ENCODE results near the gene AGAP9. TPM values are rescaled to one million over a fixed set of nuclear protein-coding genes. Genes with fewer than 3 reads are reported as not detected.

Gene AGAP9
- total RNA-seq, 1 experiment from 2014 or later = 8.6 TPM

DNA sequence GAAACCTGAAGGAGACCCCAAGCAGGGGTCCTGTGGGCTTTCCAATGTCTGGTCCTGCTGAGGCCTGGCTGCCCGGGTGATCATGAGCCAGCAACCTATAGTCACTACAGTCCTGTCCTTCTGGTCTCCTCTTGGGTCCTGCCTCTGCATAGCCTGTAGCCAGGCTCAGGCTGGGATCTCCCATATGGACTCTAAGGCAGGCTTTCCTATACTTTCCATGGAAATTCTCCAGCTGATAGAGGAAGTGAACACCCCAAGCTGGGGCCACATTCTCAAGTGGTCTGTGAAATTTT, 66.0 kb downstream of the AGAP9 start:
- Mint-ChIP-seq H3K9me3 (no peaks in the 10 kb centered on the region), H3K4me1 (peaks cover 10 to 18% of the 10 kb centered on the region in 2 experiments), H3K4me3 (no peak overlapping the region), H3K27me3 (ENCODE audit: low read depth) (peaks cover 2% of the 10 kb centered on the region), H3K27ac (no peak overlapping the region), H3K36me3 (ENCODE audit: insufficient read depth in 1 of 3, low read depth in 3 of 3) (no peaks in the 10 kb centered on the region)
- Histone ChIP-seq H3K4me1 (ENCODE audit: insufficient read depth, low read length) (no peaks in the 10 kb centered on the region), H2BK5ac (ENCODE audit: insufficient read length, low read length) (no peak overlapping the region), H3K9me3 (ENCODE audit: control insufficient read depth, low read depth, low read length) (no peaks in the 10 kb centered on the region), H4K91ac (ENCODE audit: insufficient read length, low read depth, low read length) (no peak overlapping the region), H3K14ac (ENCODE audit: insufficient read depth, low read length) (no peak overlapping the region), H4K20me1 (ENCODE audit: control insufficient read depth, insufficient read depth, insufficient read length) (no peaks in the 10 kb centered on the region), H3K56ac (ENCODE audit: insufficient read length, low read depth, low read length) (no peak overlapping the region), H3K27me3 (ENCODE audit: insufficient read depth, low read length) (no peaks in the 10 kb centered on the region), H2BK15ac (ENCODE audit: low read depth, low read length) (no peak overlapping the region), H2AFZ (ENCODE audit: low read length) (no peak overlapping the region), H3K23ac (ENCODE audit: insufficient read length, low read depth, low read length) (no peak overlapping the region), H3T11ph (ENCODE audit: low read length) (no peak overlapping the region), H4K5ac (ENCODE audit: insufficient read length, low read depth, low read length) (no peak overlapping the region), H3K4ac (ENCODE audit: low read depth, low read length) (no peak overlapping the region), H2BK12ac (ENCODE audit: insufficient read length, low read depth, low read length) (no peak overlapping the region), H3K23me2 (ENCODE audit: insufficient read length, low read depth, low read length, poor library complexity, severe bottlenecking) (no peaks in the 10 kb centered on the region), H3K9ac (ENCODE audit: extremely low read depth, insufficient read length, low read length) (no peak overlapping the region), H3K79me1 (ENCODE audit: insufficient read depth, low read depth, low read length, poor library complexity, severe bottlenecking) (no peaks in the 10 kb centered on the region), H2BK120ac (ENCODE audit: low read depth, low read length, poor library complexity, severe bottlenecking) (no peak overlapping the region), H2AK5ac (ENCODE audit: insufficient read length, low read length) (no peak overlapping the region), H3K4me2 (ENCODE audit: insufficient read depth, insufficient read length, low read length) (no peak overlapping the region), H2BK20ac (ENCODE audit: low read depth, low read length, poor library complexity, severe bottlenecking) (no peak overlapping the region), H3K27ac (ENCODE audit: insufficient read length, low read depth, low read length) (no peak overlapping the region), H3K79me2 (ENCODE audit: insufficient read depth, low read length) (no peaks in the 10 kb centered on the region), H4K8ac (replicated peaks; ENCODE audit: insufficient read length, low read depth, low read length) (no peak overlapping the region), H3K18ac (ENCODE audit: insufficient read length, low read depth, low read length) (no peak overlapping the region)
- no peak for DNase-seq
- TF ChIP-seq, protein P1, sequence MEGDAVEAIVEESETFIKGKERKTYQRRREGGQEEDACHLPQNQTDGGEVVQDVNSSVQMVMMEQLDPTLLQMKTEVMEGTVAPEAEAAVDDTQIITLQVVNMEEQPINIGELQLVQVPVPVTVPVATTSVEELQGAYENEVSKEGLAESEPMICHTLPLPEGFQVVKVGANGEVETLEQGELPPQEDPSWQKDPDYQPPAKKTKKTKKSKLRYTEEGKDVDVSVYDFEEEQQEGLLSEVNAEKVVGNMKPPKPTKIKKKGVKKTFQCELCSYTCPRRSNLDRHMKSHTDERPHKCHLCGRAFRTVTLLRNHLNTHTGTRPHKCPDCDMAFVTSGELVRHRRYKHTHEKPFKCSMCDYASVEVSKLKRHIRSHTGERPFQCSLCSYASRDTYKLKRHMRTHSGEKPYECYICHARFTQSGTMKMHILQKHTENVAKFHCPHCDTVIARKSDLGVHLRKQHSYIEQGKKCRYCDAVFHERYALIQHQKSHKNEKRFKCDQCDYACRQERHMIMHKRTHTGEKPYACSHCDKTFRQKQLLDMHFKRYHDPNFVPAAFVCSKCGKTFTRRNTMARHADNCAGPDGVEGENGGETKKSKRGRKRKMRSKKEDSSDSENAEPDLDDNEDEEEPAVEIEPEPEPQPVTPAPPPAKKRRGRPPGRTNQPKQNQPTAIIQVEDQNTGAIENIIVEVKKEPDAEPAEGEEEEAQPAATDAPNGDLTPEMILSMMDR (conservative IDR thresholded peaks at IDR 0.05) = no peak
- no CpG with 5 or more reads among the region's 1 CpG for WGBS (ENCODE audit: extremely low coverage, insufficient read length, low lambda C conversion rate)

Data from H9 (cell line).